Measurements from ENCODE around the gene SSR2. TPM values are rescaled to one million over a fixed set of nuclear protein-coding genes. Genes with fewer than 3 reads are reported as not detected.
"Not testable (repeated sequence)": the region's sequence is repeated elsewhere in the genome, so short reads cannot be mapped to it uniquely, and the experiment has no call there.

SSR2 gene
- polyA plus RNA-seq, 4 donors: 349 to 450 (median 397) TPM

GRCh38 chr1:156050376-156050775, 29.6 kb upstream of the SSR2 start:
- no peak for DNase-seq (ENCODE audit: low read depth in 4 of 4, low spot score in 2 of 4)

DNA sequence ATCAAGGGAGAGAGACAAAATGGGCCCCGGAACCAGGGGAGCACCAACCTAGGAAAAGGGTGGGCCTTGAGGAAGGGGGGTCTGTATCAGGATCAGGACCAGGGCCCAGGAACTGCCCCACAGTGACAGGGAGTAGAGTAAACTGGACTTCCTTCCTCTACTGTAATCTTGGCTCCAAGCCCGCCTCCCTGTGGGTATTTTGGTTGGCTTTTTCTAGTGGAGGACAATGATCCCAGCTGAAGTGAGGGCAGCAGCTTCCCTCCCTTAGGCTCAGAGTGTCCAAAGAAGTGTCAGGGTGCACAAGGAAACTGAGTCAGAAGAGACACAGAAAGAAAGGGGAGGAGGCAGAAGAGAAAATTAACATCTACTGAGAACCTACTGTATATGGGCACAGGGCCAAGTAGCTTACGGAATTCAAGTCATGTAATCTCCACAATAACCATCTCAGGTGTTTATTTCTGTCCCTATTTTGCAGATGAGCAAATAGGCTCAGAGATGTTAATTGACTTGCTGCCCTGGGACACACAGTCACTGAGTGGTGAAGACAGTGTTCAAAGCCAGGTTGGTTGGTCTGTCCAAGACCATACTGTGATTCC, 28.0 kb upstream of the SSR2 start:
- DNase-seq (ENCODE audit: low read depth in 4 of 4, low spot score in 2 of 4): no peak

GRCh38 chr1:156045076-156045475, 24.3 kb upstream of the SSR2 start:
- no peak for DNase-seq (ENCODE audit: low read depth in 4 of 4, low spot score in 2 of 4)

DNA sequence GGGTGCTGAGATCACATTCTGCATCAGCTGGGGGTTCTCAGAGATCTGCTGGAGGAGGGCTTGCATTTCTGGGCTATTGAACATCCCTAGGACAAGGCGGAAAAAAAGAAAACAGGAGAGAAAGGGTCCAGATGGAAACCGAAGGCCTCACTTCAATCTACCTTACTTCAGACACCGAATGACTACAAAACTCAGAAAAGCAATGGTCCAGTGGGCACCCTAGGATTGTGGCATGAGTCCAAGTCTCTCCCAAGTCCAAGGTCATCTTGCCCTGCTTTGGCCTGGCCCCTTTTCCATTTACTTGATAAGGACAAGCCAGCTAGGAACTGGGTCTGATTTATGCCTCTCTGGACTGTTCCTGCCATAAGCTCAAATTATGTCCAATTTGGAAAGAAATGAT, 22.1 kb upstream of the SSR2 start:
- DNase-seq (ENCODE audit: low read depth in 4 of 4, low spot score in 2 of 4): no peak

- DNase-seq (ENCODE audit: low read depth in 4 of 4, low spot score in 2 of 4): not testable (repeated sequence)
Observed at GRCh38 chr1:156034991-156035390, 14.2 kb upstream of the SSR2 start.

DNA sequence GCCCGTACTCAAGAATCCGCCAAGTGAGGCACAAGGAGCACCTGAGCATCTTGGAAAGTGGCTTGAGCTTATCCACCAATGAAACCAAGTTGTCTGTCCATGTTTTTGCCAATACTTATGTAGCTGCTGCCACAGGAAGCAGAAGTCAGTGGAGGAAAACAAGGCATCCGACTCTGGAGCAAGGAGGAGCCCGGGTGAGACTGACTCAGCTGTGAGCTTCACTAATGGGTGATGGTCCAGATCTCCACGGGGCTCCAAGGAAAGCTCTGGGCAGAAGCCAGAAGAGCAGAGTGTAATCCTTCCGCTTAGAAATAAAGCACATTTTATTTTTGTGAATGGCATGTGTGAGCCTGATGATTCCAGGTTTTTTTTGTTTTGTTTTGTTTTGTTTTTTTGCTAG, 12.3 kb upstream of the SSR2 start:
- DNase-seq (ENCODE audit: low read depth in 4 of 4, low spot score in 2 of 4): no peak

DNA sequence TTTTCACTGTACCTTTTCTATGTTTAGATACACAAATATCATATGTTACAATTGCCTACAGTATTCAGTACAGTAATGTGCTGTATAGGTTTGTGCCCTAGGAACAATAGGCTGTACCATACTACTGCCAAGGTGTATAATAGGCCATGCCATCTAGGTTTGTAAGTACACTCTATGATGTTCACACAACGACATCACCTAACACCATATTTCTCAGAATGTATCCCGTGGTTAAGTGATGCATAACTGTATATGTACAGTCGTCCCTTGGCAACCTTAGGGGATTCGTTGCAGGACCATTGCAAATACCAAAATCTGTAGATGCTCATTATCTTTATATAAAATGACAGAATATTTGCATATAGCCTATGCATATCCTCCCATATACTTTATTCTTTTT, 5.8 kb upstream of the SSR2 start:
- no peak for DNase-seq (ENCODE audit: low read depth in 4 of 4, low spot score in 2 of 4)

DNA sequence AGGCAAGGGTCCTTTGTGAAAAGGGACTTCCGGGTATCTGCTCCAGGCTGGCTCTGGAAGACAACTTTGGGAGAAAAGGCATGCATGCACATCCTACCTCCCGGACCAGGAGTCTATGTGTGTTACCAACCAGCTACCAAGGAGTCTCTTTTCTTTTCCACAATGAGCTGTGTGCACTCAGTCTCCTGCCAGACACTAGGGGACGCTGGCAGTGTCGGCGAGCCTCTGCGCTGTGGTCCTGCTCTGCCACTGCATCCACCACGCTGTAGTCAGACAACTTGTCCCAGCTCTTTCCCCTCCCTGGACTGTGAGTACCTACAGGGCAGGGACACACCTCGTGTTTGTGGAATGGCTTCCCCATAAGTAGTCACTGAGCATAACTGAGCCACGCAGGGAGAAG, 5.1 kb upstream of the SSR2 start:
- no peak for DNase-seq (ENCODE audit: low read depth in 4 of 4, low spot score in 2 of 4)

DNA sequence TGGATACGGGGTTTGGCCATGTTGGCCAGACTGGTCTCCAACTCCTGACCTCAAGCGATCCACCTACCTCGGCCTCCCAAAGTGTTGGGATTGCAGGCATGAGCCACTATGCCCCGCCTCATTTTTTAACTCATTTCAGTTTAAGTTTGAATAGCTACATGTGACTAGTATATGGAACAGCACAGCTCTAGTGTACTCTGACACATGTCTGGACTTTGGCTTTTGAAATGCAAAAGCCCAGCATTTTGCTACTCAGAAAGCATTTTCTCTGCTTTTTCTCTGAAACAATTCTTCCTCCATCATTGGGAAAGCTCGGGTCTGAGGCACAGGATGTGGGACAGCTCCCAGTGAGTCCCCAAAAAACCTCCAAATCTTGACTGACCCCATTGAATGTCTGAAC, 4.0 kb upstream of the SSR2 start:
- DNase-seq (ENCODE audit: low read depth in 4 of 4, low spot score in 2 of 4): no peak

GRCh38 chr1:156021954-156022353, 1.2 kb upstream of the SSR2 start:
- no peak for DNase-seq (ENCODE audit: low read depth in 4 of 4, low spot score in 2 of 4)

GRCh38 chr1:156021093-156021428, 310 bp upstream of the SSR2 start:
- DNase-seq (ENCODE audit: low read depth in 4 of 4, low spot score in 2 of 4): no peak

- DNase-seq (ENCODE audit: low read depth in 4 of 4, low spot score in 2 of 4): no peak
Observed at GRCh38 chr1:156019946-156020292, 832 bp downstream of the SSR2 start.

- no peak for DNase-seq (ENCODE audit: low read depth in 4 of 4, low spot score in 2 of 4)
Observed at GRCh38 chr1:156014829-156015228, 5.9 kb downstream of the SSR2 start.

- DNase-seq (ENCODE audit: low read depth in 4 of 4, low spot score in 2 of 4): no peak
Observed at GRCh38 chr1:156012051-156012817, 8.5 kb downstream of the SSR2 start.

GRCh38 chr1:156009404-156009803, 11.3 kb downstream of the SSR2 start:
- no peak for DNase-seq (ENCODE audit: low read depth in 4 of 4, low spot score in 2 of 4)

- DNase-seq (ENCODE audit: low read depth in 4 of 4, low spot score in 2 of 4): no peak
Observed at GRCh38 chr1:156006666-156007376, 13.9 kb downstream of the SSR2 start.

GRCh38 chr1:156004843-156005584, 15.7 kb downstream of the SSR2 start:
- no peak for DNase-seq (ENCODE audit: low read depth in 4 of 4, low spot score in 2 of 4)

GRCh38 chr1:156003923-156004188, 16.9 kb downstream of the SSR2 start:
- no peak for DNase-seq (ENCODE audit: low read depth in 4 of 4, low spot score in 2 of 4)

DNA sequence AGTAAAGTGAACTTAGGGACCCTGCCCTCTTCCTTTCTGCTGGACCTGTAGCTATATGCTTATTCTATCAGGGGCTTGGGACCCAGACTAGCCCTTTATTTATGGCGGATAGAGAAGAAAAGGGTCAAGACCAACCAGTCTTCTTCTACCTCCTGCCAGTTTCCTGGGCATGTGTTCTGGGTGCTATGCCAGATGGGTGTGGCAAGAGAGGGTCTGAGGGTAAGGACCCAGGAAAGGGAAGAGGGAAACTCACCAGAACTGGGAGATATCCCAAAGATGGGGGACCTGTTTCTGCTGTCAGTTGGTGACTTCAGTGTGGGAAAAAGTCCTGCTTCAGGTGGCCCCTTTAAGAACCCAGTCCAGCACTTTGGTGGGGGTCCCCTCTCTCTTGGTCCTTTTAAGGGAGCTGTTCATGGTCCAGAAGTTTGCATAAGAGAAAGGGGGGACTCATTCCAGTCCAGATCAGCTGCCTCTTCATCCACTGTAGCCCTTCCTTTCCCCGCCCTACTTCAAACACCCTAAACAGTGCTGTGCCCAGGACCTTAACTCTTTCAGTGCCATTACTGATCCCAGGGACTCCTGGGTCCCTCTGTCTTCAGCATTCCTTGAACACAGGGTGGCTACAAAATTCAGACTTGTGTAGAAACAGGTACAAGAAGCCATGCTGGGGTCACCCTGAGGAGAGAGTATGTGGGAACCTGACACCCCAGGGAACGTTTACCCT, 18.4 kb downstream of the SSR2 start:
- no peak for DNase-seq (ENCODE audit: low read depth in 4 of 4, low spot score in 2 of 4)

DNA sequence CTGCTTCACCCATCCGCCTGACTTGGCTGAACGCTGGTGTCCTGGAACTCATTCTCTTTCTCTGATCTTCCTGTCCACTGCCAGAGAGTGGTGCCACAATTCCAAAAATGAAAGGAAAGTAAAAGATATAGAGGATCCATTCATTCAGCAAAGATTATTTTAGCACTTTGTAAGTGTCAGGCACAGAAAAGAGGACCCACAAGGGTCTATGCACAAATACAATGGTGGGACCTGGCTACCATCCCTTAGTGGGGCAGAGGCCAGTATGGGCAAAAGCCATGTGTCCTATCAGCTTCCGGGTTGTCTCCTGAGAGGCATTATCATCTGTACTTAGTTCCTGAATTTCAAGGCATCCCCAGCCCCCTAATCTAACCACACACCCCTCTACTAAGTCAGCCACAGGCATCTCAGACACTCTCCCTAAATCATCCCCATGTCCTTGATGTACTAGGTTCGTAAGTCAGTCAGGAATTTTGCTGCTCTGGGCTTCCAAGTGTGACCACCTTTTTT, 19.0 kb downstream of the SSR2 start:
- no peak for DNase-seq (ENCODE audit: low read depth in 4 of 4, low spot score in 2 of 4)
